Keratinocyte (primary cell): ENCODE data around the gene TPM1. TPM values are rescaled to one million over a fixed set of nuclear protein-coding genes. Genes with fewer than 3 reads are reported as not detected.

Experiments used
- DNase-seq: peaks from one replicate; pipeline ENCODE4 v3.0.0-alpha.2; 2011; ENCODE audit warnings: low read depth, missing footprints, low spot score
- FAIRE-seq: peaks from 2 replicates; lab custom pipeline; 2011; peaks lifted over from hg19 to GRCh38; lab: Jason Lieb, UNC
- H2AFZ ChIP-seq: 2 replicates; pipeline ENCODE4 v1.6.0; 2012; ENCODE audit warnings: low read length, control low read depth, inconsistent platforms; ENCODE audit not compliant: control insufficient read depth
- H3K27ac ChIP-seq: 2 replicates; pipeline ENCODE4 v1.5.1; 2011; ENCODE audit warnings: low read length; ENCODE audit not compliant: control insufficient read depth, insufficient read depth
- H3K27me3 ChIP-seq: 3 replicates; pipeline ENCODE4 v1.6.0; 2011; ENCODE audit warnings: low read length; ENCODE audit not compliant: control insufficient read depth, insufficient read depth; ENCODE audit errors: extremely low read depth
- H3K36me3 ChIP-seq, 2 experiments: 2 replicates in 1 of 2; 3 replicates in 1 of 2; pipeline ENCODE4 v1.5.1; 2011; ENCODE audit warnings: low read length in 2 of 2, mild to moderate bottlenecking in 1 of 2; ENCODE audit not compliant: control insufficient read depth in 2 of 2, insufficient read depth in 2 of 2; ENCODE audit errors: extremely low read depth in 1 of 2
- H3K4me1 ChIP-seq: 3 replicates; pipeline ENCODE4 v1.5.1; 2011; ENCODE audit warnings: low read length; ENCODE audit not compliant: control insufficient read depth, insufficient read depth; ENCODE audit errors: extremely low read depth
- H3K4me2 ChIP-seq: 3 replicates; pipeline ENCODE4 v1.6.0; 2011; ENCODE audit warnings: low read depth, low read length; ENCODE audit not compliant: control insufficient read depth, insufficient read depth; ENCODE audit errors: extremely low read depth
- H3K4me3 ChIP-seq, 3 experiments: fragments of 200-600 bp in 1 of 3; sonication (generic) in 1 of 3; 2 replicates in 2 of 3; 3 replicates in 1 of 3; pipeline ENCODE4 v1.5.1; 2011 to 2016; ENCODE audit warnings: low read length in 3 of 3, mild to moderate bottlenecking in 3 of 3, control low read depth in 2 of 3, inconsistent platforms in 1 of 3, low read depth in 1 of 3, mixed read lengths in 1 of 3, mixed run types in 1 of 3, moderate library complexity in 1 of 3; ENCODE audit not compliant: control insufficient read depth in 2 of 3, insufficient read depth in 2 of 3; ENCODE audit errors: extremely low read depth in 1 of 3
- H3K79me2 ChIP-seq: 2 replicates; pipeline ENCODE4 v1.6.0; 2012; ENCODE audit warnings: low read length; ENCODE audit not compliant: control insufficient read depth, insufficient read depth
- H3K9ac ChIP-seq: 3 replicates; pipeline ENCODE4 v1.6.0; 2011; ENCODE audit warnings: low read length; ENCODE audit not compliant: control insufficient read depth, insufficient read depth; ENCODE audit errors: extremely low read depth
- H3K9me1 ChIP-seq: 3 replicates; pipeline ENCODE4 v1.6.0; 2011; ENCODE audit warnings: low read length; ENCODE audit not compliant: control insufficient read depth, insufficient read depth; ENCODE audit errors: extremely low read depth
- H3K9me3 ChIP-seq: 2 replicates; pipeline ENCODE4 v1.5.1; 2012; ENCODE audit warnings: low read depth, low read length; ENCODE audit not compliant: control insufficient read depth
- H4K20me1 ChIP-seq: 3 replicates; pipeline ENCODE4 v1.6.0; 2011; ENCODE audit warnings: low read length; ENCODE audit not compliant: control insufficient read depth, insufficient read depth; ENCODE audit errors: extremely low read depth
- EZH2 ChIP-seq: IDR thresholded peaks from one replicate; pipeline ENCODE4 v1.6.1; 2012; ENCODE audit warnings: inconsistent platforms, mild to moderate bottlenecking, low read length, moderate library complexity
- dilution Hi-C: fragments of 300-500 bp; cut with MboI; formaldehyde crosslinking; loops from one replicate; pipeline ENCODE4 v1.7.0; 2020; ENCODE audit warnings: low sequenced_read_pairs; ENCODE audit not compliant: extremely low pct_ligation_motif_present
- polyA plus RNA-seq, 5 experiments: library from polyadenylated mRNA; depleted of rRNA in 3 of 5; stranded (reverse) in 3 of 5; stranded (forward) in 1 of 5; unstranded in 1 of 5; fragments of >200 nt; gene quantifications; 1 replicate in 1 of 5; 2 replicates in 3 of 5; 3 replicates in 1 of 5; pipeline versions ENCODE4 v1.2.1 to v1.2.3, GENCODE V29; 2011 to 2012; ENCODE audit warnings: missing spikeins in 2 of 5, low read depth in 1 of 5, low replicate concordance in 1 of 5
- TF ChIP-seq, protein P1 (sequence below), 3 experiments: IDR thresholded peaks in 1 of 3; conservative IDR thresholded peaks in 1 of 3; optimal IDR thresholded peaks in 1 of 3; 2 replicates in 2 of 3; 3 replicates in 1 of 3; pipeline versions ENCODE3 to v1.5.1; 2011; ENCODE audit warnings: low read length in 3 of 3, mild to moderate bottlenecking in 3 of 3, moderate library complexity in 2 of 3, control low read depth in 1 of 3, inconsistent platforms in 1 of 3; ENCODE audit not compliant: insufficient read depth in 2 of 3; ENCODE audit errors: extremely low read depth in 1 of 3

TPM1 gene
- polyA plus RNA-seq, 1 donor (not counting 4 experiments of a cell fraction or from before 2014, with no cell fraction given), result 370 TPM

DNA sequence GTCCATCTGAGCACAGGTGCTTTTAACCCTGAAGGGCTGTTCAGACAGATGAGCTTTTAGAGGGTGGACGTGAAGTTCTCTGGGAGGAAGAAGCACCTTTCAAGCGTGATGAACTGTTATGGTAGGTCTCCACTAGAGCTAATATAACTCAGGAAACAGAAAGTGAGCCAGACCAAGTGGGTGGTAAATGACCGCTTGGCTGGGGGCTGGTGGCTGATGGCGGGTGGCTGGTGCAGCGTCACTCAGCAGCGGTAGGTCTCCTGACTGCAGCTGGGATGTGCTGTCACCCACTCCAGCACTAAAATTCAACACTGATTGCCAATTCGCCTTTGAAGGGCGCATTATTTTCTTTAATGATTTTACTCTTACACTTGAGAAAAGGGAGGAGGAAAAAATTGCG, 47.9 kb downstream of the TPM1 start:
- no peak overlapping the region for H3K27ac ChIP-seq
- no peaks in the 10 kb centered on the region for H4K20me1 ChIP-seq
- H3K4me1 ChIP-seq, result no peaks in the 10 kb centered on the region
- H3K36me3 ChIP-seq, result no peaks in the 10 kb centered on the region
- no peaks in the 10 kb centered on the region for H3K79me2 ChIP-seq
- no peak overlapping the region for H3K9ac ChIP-seq
- no peaks in the 10 kb centered on the region for H3K27me3 ChIP-seq
- H3K9me3 ChIP-seq, result no peaks in the 10 kb centered on the region
- no peak overlapping the region for H2AFZ ChIP-seq
- FAIRE-seq (no peak), DNase-seq (no peak)
- no peak overlapping the region for H3K4me3 ChIP-seq
- H3K9me1 ChIP-seq, result no peaks in the 10 kb centered on the region
- H3K4me2 ChIP-seq, result no peak overlapping the region
- TF ChIP-seq, protein P1, sequence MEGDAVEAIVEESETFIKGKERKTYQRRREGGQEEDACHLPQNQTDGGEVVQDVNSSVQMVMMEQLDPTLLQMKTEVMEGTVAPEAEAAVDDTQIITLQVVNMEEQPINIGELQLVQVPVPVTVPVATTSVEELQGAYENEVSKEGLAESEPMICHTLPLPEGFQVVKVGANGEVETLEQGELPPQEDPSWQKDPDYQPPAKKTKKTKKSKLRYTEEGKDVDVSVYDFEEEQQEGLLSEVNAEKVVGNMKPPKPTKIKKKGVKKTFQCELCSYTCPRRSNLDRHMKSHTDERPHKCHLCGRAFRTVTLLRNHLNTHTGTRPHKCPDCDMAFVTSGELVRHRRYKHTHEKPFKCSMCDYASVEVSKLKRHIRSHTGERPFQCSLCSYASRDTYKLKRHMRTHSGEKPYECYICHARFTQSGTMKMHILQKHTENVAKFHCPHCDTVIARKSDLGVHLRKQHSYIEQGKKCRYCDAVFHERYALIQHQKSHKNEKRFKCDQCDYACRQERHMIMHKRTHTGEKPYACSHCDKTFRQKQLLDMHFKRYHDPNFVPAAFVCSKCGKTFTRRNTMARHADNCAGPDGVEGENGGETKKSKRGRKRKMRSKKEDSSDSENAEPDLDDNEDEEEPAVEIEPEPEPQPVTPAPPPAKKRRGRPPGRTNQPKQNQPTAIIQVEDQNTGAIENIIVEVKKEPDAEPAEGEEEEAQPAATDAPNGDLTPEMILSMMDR (optimal IDR thresholded peaks at IDR 0.05 in 1 of 3, IDR thresholded peaks at IDR 0.05 in 1 of 3, conservative IDR thresholded peaks at IDR 0.05 in 1 of 3; ENCODE audit: extremely low read depth in 1 of 3, insufficient read depth in 2 of 3, low read length in 3 of 3), result no peak
- TF ChIP-seq EZH2, result no peak
- dilution Hi-C loops, result no loop called here

DNA sequence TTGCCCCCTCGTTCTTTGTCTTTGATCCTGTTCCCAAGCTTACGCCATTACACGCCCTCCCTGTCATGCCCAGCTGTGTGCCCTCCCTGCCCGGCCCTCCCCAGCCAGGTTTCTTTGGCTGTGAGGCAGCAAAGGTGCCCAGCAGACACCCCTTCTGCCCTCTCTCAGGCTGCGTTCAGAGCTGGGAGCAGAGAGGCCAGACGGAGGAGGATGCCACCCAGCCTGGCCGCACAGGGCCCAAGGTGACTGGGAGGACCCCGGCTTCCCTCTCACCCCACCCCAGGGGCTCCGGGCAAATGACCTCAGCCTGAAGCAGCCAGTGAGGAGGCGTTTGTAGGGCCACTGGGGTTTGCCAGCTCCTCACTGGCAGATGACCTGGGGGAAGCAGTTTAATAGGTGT, 48.3 kb downstream of the TPM1 start:
- no peaks in the 10 kb centered on the region for H3K79me2 ChIP-seq
- H3K9ac ChIP-seq, result no peak overlapping the region
- no peak overlapping the region for H3K4me2 ChIP-seq
- no peaks in the 10 kb centered on the region for H4K20me1 ChIP-seq
- dilution Hi-C loops, result no loop called here
- H3K27me3 ChIP-seq, result no peaks in the 10 kb centered on the region
- no peaks in the 10 kb centered on the region for H3K4me1 ChIP-seq
- H3K4me3 ChIP-seq, result no peak overlapping the region
- H3K27ac ChIP-seq, result no peak overlapping the region
- H3K36me3 ChIP-seq, result no peaks in the 10 kb centered on the region
- H3K9me1 ChIP-seq, result no peaks in the 10 kb centered on the region
- DNase-seq (no peak), FAIRE-seq (no peak)
- H3K9me3 ChIP-seq, result no peaks in the 10 kb centered on the region
- TF ChIP-seq, protein P1 (optimal IDR thresholded peaks at IDR 0.05 in 1 of 3, IDR thresholded peaks at IDR 0.05 in 1 of 3, conservative IDR thresholded peaks at IDR 0.05 in 1 of 3; ENCODE audit: extremely low read depth in 1 of 3, insufficient read depth in 2 of 3, low read length in 3 of 3), result no peak
- TF ChIP-seq EZH2, result no peak
- H2AFZ ChIP-seq, result no peak overlapping the region
